Anterior cingulate cortex (tissue), 58 donors: ENCODE results near the gene ZFYVE28.
"Not testable (repeated sequence)": the region's sequence is repeated elsewhere in the genome, so short reads cannot be mapped to it uniquely, and the experiment has no call there.

Experiments used
- DNase-seq, 58 donors: peaks; one replicate each; lab custom pipeline; 2025; lab: John Stamatoyannopoulos, UW

The ZFYVE28 gene

GRCh38 chr4:2280531-2281300 lies 137.7 kb downstream of the ZFYVE28 start:
- peak in 17 of 58 donors; percentile 13 to 62 (median 33) for DNase-seq

- no peak for DNase-seq
Observed at GRCh38 chr4:2277956-2278355, 140.5 kb downstream of the ZFYVE28 start.

GRCh38 chr4:2276581-2277325 lies 141.7 kb downstream of the ZFYVE28 start:
- no peak for DNase-seq

- DNase-seq: peak in 6 of 58 donors; percentile 23 to 55 (median 37)
Observed at GRCh38 chr4:2275546-2276251, 142.7 kb downstream of the ZFYVE28 start.

GRCh38 chr4:2275044-2275397 lies 143.4 kb downstream of the ZFYVE28 start:
- not testable (repeated sequence) for DNase-seq

GRCh38 chr4:2274320-2275043 lies 144.0 kb downstream of the ZFYVE28 start:
- no peak for DNase-seq

- DNase-seq: no peak
Observed at GRCh38 chr4:2273657-2274319, 144.7 kb downstream of the ZFYVE28 start.

- no peak for DNase-seq
Observed at GRCh38 chr4:2273221-2273620, 145.2 kb downstream of the ZFYVE28 start.

- no peak for DNase-seq
Observed at GRCh38 chr4:2272828-2273120, 145.7 kb downstream of the ZFYVE28 start.

GRCh38 chr4:2272026-2272827 lies 146.2 kb downstream of the ZFYVE28 start:
- no peak for DNase-seq

- DNase-seq: no peak
Observed at GRCh38 chr4:2271279-2272025, 147.0 kb downstream of the ZFYVE28 start.

GRCh38 chr4:2270341-2271165 lies 147.9 kb downstream of the ZFYVE28 start:
- no peak for DNase-seq

- DNase-seq: peak in 2 of 58 donors; percentile 26 to 37
Observed at GRCh38 chr4:2269618-2270163, 148.8 kb downstream of the ZFYVE28 start.

- no peak for DNase-seq
Observed at GRCh38 chr4:2269206-2269531, 149.3 kb downstream of the ZFYVE28 start.

GRCh38 chr4:2268357-2269205 lies 149.9 kb downstream of the ZFYVE28 start:
- no peak for DNase-seq

- DNase-seq: no peak
Observed at GRCh38 chr4:2267841-2268240, 150.6 kb downstream of the ZFYVE28 start.
